OCI-LY3 (cell line): ENCODE data around the gene PRR16.

ENCODE experiments used
- H2AFZ ChIP-seq: fragments of 200-600, 300-600 bp; shearing (Covaris generic); 2 replicates; pipeline ENCODE4 v1.6.0; 2014; ENCODE audit warnings: antibody characterized with exemption, low read depth, low read length
- H3K27ac ChIP-seq: fragments of 200-600, 300-600 bp; sonication (generic); 2 replicates; pipeline ENCODE4 v1.5.1; 2014; ENCODE audit warnings: mild to moderate bottlenecking, low read length, moderate library complexity, mixed read lengths
- H3K27me3 ChIP-seq: fragments of 200-600, 300-600 bp; sonication (generic); 2 replicates; pipeline ENCODE4 v1.6.1; 2014; ENCODE audit warnings: low read depth, low read length, mixed read lengths
- H3K36me3 ChIP-seq: fragments of 200-600, 300-600 bp; sonication (generic); replicated peaks from 2 replicates; pipeline ENCODE3; 2014; ENCODE audit warnings: low read depth, low read length, mixed read lengths
- H3K4me1 ChIP-seq: fragments of 300-600, 200-600 bp; sonication (generic); 2 replicates; pipeline ENCODE4 v1.6.1; 2014; ENCODE audit warnings: low read length, mixed read lengths
- H3K4me2 ChIP-seq: fragments of 200-600, 300-600 bp; sonication (generic); 2 replicates; pipeline ENCODE4 v1.6.1; 2014; ENCODE audit warnings: low read length, mixed read lengths
- H3K4me3 ChIP-seq: fragments of 300-600, 200-600 bp; sonication (generic); 2 replicates; pipeline ENCODE4 v1.5.1; 2014; ENCODE audit warnings: antibody characterized with exemption, mild to moderate bottlenecking, low read length, moderate library complexity
- H3K79me2 ChIP-seq: fragments of 300-600, 200-600 bp; shearing (Covaris generic); 2 replicates; pipeline ENCODE4 v1.6.1; 2014; ENCODE audit warnings: mild to moderate bottlenecking, low read length, mixed read lengths
- H3K9ac ChIP-seq: fragments of 300-600, 200-600 bp; shearing (Covaris generic); 2 replicates; pipeline ENCODE4 v1.6.0; 2014; ENCODE audit warnings: mild to moderate bottlenecking, low read length, moderate library complexity
- H3K9me3 ChIP-seq: fragments of 200-600, 300-600 bp; shearing (Covaris generic); 2 replicates; pipeline ENCODE4 v1.6.1; 2014; ENCODE audit warnings: low read length, mixed read lengths; ENCODE audit not compliant: insufficient read depth
- H4K20me1 ChIP-seq: fragments of 200-600, 300-600 bp; sonication (generic); 2 replicates; pipeline ENCODE4 v1.6.1; 2016; ENCODE audit warnings: low read length, mixed read lengths; ENCODE audit not compliant: insufficient read depth
- EZH2phosphoT487 ChIP-seq: fragments of 200-600 bp; shearing (Covaris generic); IDR thresholded peaks from 2 replicates; pipeline ENCODE4 v1.6.1; 2018; ENCODE audit warnings: antibody characterized with exemption, mixed run types, low read depth
- TF ChIP-seq, protein P1 (sequence below): fragments of 200-600, 300-600 bp; sonication (generic); IDR thresholded peaks from 2 replicates; pipeline ENCODE4 v1.5.1; 2014; ENCODE audit warnings: antibody characterized with exemption, low read length, low read depth

PRR16 gene

GRCh38 chr5:120430572-120430971, 33.5 kb upstream of the PRR16 start:
- Histone ChIP-seq H3K4me3 (no peak overlapping the region), H4K20me1 (no peaks in the 10 kb centered on the region), H3K4me2 (no peak overlapping the region), H3K36me3 (no peaks in the 10 kb centered on the region), H3K27me3 (no peaks in the 10 kb centered on the region), H2AFZ (no peak overlapping the region), H3K79me2 (no peaks in the 10 kb centered on the region), H3K9ac (no peak overlapping the region), H3K27ac (no peak overlapping the region), H3K4me1 (no peaks in the 10 kb centered on the region), H3K9me3 (no peaks in the 10 kb centered on the region)
- TF ChIP-seq, protein P1, sequence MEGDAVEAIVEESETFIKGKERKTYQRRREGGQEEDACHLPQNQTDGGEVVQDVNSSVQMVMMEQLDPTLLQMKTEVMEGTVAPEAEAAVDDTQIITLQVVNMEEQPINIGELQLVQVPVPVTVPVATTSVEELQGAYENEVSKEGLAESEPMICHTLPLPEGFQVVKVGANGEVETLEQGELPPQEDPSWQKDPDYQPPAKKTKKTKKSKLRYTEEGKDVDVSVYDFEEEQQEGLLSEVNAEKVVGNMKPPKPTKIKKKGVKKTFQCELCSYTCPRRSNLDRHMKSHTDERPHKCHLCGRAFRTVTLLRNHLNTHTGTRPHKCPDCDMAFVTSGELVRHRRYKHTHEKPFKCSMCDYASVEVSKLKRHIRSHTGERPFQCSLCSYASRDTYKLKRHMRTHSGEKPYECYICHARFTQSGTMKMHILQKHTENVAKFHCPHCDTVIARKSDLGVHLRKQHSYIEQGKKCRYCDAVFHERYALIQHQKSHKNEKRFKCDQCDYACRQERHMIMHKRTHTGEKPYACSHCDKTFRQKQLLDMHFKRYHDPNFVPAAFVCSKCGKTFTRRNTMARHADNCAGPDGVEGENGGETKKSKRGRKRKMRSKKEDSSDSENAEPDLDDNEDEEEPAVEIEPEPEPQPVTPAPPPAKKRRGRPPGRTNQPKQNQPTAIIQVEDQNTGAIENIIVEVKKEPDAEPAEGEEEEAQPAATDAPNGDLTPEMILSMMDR, result no peak
- no peak for TF ChIP-seq EZH2phosphoT487

- H3K4me3 ChIP-seq, result no peak overlapping the region
- no peaks in the 10 kb centered on the region for H4K20me1 ChIP-seq
- no peak overlapping the region for H3K9ac ChIP-seq
- H3K27ac ChIP-seq, result no peak overlapping the region
- H3K9me3 ChIP-seq, result no peaks in the 10 kb centered on the region
- H2AFZ ChIP-seq, result no peak overlapping the region
- no peaks in the 10 kb centered on the region for H3K27me3 ChIP-seq
- H3K36me3 ChIP-seq, result no peaks in the 10 kb centered on the region
- TF ChIP-seq EZH2phosphoT487, result no peak
- TF ChIP-seq, protein P1, result no peak
- no peaks in the 10 kb centered on the region for H3K79me2 ChIP-seq
- H3K4me1 ChIP-seq, result no peaks in the 10 kb centered on the region
- no peak overlapping the region for H3K4me2 ChIP-seq
These were observed 31.2 kb upstream of the PRR16 start for GRCh38 chr5:120432861-120433260.

- no peaks in the 10 kb centered on the region for H3K36me3 ChIP-seq
- no peaks in the 10 kb centered on the region for H4K20me1 ChIP-seq
- H3K4me1 ChIP-seq, result no peaks in the 10 kb centered on the region
- no peaks in the 10 kb centered on the region for H3K9me3 ChIP-seq
- H3K9ac ChIP-seq, result no peak overlapping the region
- H3K79me2 ChIP-seq, result no peaks in the 10 kb centered on the region
- TF ChIP-seq, protein P1, result no peak
- TF ChIP-seq EZH2phosphoT487, result no peak
- no peak overlapping the region for H3K4me2 ChIP-seq
- no peaks in the 10 kb centered on the region for H3K27me3 ChIP-seq
- H3K4me3 ChIP-seq, result no peak overlapping the region
- no peak overlapping the region for H2AFZ ChIP-seq
- no peak overlapping the region for H3K27ac ChIP-seq
These were observed 29.0 kb upstream of the PRR16 start for GRCh38 chr5:120435129-120435528.

DNA sequence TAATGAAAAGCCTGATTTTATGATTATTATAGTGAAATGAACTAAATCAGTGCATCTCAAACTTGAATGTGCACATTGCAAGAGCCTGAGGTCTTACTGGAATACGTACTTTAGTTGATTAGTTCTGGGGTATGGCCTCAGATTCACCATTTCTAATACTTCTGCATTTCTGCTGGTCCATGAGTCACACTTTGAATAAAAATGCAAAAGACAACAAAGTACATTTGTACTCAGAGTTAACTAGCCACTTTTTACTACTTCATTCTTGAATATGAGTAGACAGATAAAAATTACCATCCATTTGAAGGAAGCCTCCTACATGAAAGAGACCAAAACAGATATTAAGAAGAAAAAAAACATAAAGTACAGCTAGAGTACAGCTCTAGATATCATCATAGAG, 27.1 kb upstream of the PRR16 start:
- TF ChIP-seq, protein P1, result no peak
- no peak for TF ChIP-seq EZH2phosphoT487
- Histone ChIP-seq H3K36me3 (no peaks in the 10 kb centered on the region), H3K27me3 (no peaks in the 10 kb centered on the region), H3K4me2 (no peak overlapping the region), H3K4me1 (no peaks in the 10 kb centered on the region), H3K27ac (no peak overlapping the region), H3K4me3 (no peak overlapping the region), H3K79me2 (no peaks in the 10 kb centered on the region), H3K9ac (no peak overlapping the region), H4K20me1 (no peaks in the 10 kb centered on the region), H3K9me3 (no peaks in the 10 kb centered on the region), H2AFZ (no peak overlapping the region)
